Measurements from ENCODE around the gene SYAP1. TPM values are rescaled to one million over a fixed set of nuclear protein-coding genes. Genes with fewer than 3 reads are reported as not detected.

SYAP1 gene, protein sequence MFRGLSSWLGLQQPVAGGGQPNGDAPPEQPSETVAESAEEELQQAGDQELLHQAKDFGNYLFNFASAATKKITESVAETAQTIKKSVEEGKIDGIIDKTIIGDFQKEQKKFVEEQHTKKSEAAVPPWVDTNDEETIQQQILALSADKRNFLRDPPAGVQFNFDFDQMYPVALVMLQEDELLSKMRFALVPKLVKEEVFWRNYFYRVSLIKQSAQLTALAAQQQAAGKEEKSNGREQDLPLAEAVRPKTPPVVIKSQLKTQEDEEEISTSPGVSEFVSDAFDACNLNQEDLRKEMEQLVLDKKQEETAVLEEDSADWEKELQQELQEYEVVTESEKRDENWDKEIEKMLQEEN
- total RNA-seq: 10 to 100 TPM; 28.3 to 36.3 TPM
- polyA plus RNA-seq: 10 to 100 TPM; 13.2 to 13.5 TPM
- long read RNA-seq, donor 1, full-length matches to known transcripts: 175 of 209 reads
- long read RNA-seq, donor 1, partial matches to known transcripts: 11 of 209 reads
- long read RNA-seq, donor 1, other reads (novel, unspliced or antisense): 23 of 209 reads
- long read RNA-seq, donor 2, full-length matches to known transcripts: 23 of 29 reads
- long read RNA-seq, donor 2, partial matches to known transcripts: 4 of 29 reads
- long read RNA-seq, donor 2, other reads (novel, unspliced or antisense): 2 of 29 reads

DNA sequence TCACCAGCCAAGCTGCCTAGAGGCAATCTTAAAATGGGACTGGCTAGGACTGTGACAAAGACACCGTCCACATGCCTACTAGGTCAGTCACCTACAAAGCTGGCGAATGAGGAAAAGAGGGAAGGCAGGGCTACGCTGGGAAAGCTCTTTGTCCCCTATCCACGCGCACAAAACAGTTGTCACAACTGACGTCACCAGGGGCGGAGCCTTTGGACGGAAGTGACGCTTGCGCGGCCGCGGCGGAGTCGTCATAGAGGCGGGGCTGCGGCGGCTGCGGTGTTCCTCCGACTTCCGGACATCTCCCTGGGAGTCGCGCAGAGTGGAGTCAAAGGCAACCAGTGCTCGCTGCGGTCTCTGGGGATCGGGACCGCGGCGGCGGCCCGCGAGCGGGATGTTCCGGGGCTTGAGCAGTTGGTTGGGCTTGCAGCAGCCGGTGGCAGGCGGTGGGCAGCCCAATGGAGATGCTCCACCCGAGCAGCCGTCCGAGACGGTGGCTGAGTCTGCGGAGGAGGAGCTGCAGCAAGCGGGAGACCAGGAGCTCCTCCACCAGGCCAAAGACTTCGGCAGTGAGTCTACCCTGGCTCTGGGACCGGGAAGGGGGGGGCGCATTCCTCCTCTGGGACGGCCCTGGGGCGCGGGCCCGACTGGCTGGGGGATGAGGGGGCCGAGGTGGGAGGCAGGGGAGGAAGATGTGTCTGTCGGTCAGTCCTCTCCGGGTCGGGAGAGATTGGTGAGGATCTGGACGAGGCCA, at the start of gene SYAP1:
Gene SYAP1 (plus strand): TSS at position 279 of the 751 bp plus-strand sequence. CDS start 113 bp downstream, at position 392.
- ATAC-seq (ENCODE audit: low FRiP score) (peak; percentile 99), DNase-seq (peak; percentile 98 to 100)
- Histone ChIP-seq H3K9me3 (ENCODE audit: control insufficient read depth, low read length) (no peaks in the 10 kb centered on the region), H3K27me3 (ENCODE audit: control insufficient read depth in 1 of 2, insufficient read depth in 2 of 2, low read length in 1 of 2) (no peaks in the 10 kb centered on the region), H3K4me1 (ENCODE audit: control insufficient read depth in 1 of 2, insufficient read depth in 2 of 2, low read length in 2 of 2) (peaks cover 0 to 5% of the 10 kb centered on the region in 2 donors), H3K27ac (ENCODE audit: low read depth in 1 of 2, low read length in 2 of 2) (peak within 1 kb of the TSS; percentile 71 to 97), H3K4me3 (ENCODE audit: low read length in 2 of 2) (peak within 1 kb of the TSS; percentile 89 to 90), H3K36me3 (ENCODE audit: control insufficient read depth in 1 of 2, insufficient read depth in 2 of 2, low read length in 1 of 2) (no peaks in the 10 kb centered on the region)
- intact Hi-C loops (cut with DNase I): loop anchor here in 1 of 2 donors (2.0 to 10.0 kb wide), 2 partner anchors 67 to 1045 kb away; partner anchors contain the start of gene TXLNG
- 0 to 1% methylated on average over 53 to 54 of the region's 54 CpGs for WGBS, 2 donors

DNA sequence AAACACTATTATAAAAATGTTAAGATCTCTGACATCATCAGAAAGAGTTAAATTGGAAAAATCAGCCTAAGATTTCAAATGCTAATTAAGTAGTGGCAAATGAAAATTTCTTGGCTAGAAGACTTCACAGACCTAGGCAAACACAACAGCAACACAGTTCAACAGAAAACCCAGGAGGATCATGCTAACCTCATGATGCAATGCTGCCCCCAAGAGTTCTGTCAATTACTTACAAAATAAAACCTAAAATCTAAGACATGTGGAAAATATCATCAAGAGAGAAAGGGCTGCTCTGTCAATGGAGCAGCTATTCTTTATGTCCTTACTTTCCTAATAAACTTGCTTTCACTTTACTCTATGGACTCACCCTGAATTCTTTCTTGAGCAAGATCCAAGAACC, 48.4 kb upstream of the SYAP1 start:
- Histone ChIP-seq H3K27ac (ENCODE audit: low read depth in 1 of 2, low read length in 2 of 2) (no peak overlapping the region), H3K4me3 (ENCODE audit: low read length in 2 of 2) (no peak overlapping the region), H3K4me1 (ENCODE audit: control insufficient read depth in 1 of 2, insufficient read depth in 2 of 2, low read length in 2 of 2) (no peaks in the 10 kb centered on the region), H3K9me3 (ENCODE audit: control insufficient read depth, low read length) (no peaks in the 10 kb centered on the region), H3K27me3 (ENCODE audit: control insufficient read depth in 1 of 2, insufficient read depth in 2 of 2, low read length in 1 of 2) (no peaks in the 10 kb centered on the region), H3K36me3 (ENCODE audit: control insufficient read depth in 1 of 2, insufficient read depth in 2 of 2, low read length in 1 of 2) (no peaks in the 10 kb centered on the region)
- intact Hi-C loops (cut with DNase I): no loop called here
- ATAC-seq (ENCODE audit: low FRiP score) (no peak), DNase-seq (no peak)

- Histone ChIP-seq H3K4me3 (ENCODE audit: low read length in 2 of 2) (no peak overlapping the region), H3K4me1 (ENCODE audit: control insufficient read depth in 1 of 2, insufficient read depth in 2 of 2, low read length in 2 of 2) (no peaks in the 10 kb centered on the region), H3K36me3 (ENCODE audit: control insufficient read depth in 1 of 2, insufficient read depth in 2 of 2, low read length in 1 of 2) (peaks cover 0 to 5% of the 10 kb centered on the region in 2 donors), H3K9me3 (ENCODE audit: control insufficient read depth, low read length) (no peaks in the 10 kb centered on the region), H3K27ac (ENCODE audit: low read depth in 1 of 2, low read length in 2 of 2) (no peak overlapping the region), H3K27me3 (ENCODE audit: control insufficient read depth in 1 of 2, insufficient read depth in 2 of 2, low read length in 1 of 2) (no peaks in the 10 kb centered on the region)
- ATAC-seq (ENCODE audit: low FRiP score) (no peak), DNase-seq (no peak)
- intact Hi-C loops (cut with DNase I): no loop called here
- 79% methylated on average over 11 of the region's 11 CpGs for WGBS, 2 donors
Measured at GRCh38 chrX:16678689-16679088, 40.7 kb upstream of the SYAP1 start.

GRCh38 chrX:16683007-16683664, 36.3 kb upstream of the SYAP1 start:
- peaks cover 4 to 6% of the 10 kb centered on the region in 2 donors for H3K36me3 ChIP-seq (ENCODE audit: control insufficient read depth in 1 of 2, insufficient read depth in 2 of 2, low read length in 1 of 2)
- no peak overlapping the region for H3K27ac ChIP-seq (ENCODE audit: low read depth in 1 of 2, low read length in 2 of 2)
- H3K9me3 ChIP-seq (ENCODE audit: control insufficient read depth, low read length): no peaks in the 10 kb centered on the region
- no peak for ATAC-seq (ENCODE audit: low FRiP score)
- intact Hi-C loops (cut with DNase I): loop anchor here in 1 of 2 donors (10.0 kb wide), 1 partner anchor 248 kb away; no protein-coding TSS in a partner anchor
- no peaks in the 10 kb centered on the region for H3K4me1 ChIP-seq (ENCODE audit: control insufficient read depth in 1 of 2, insufficient read depth in 2 of 2, low read length in 2 of 2)
- H3K27me3 ChIP-seq (ENCODE audit: control insufficient read depth in 1 of 2, insufficient read depth in 2 of 2, low read length in 1 of 2): no peaks in the 10 kb centered on the region
- H3K4me3 ChIP-seq (ENCODE audit: low read length in 2 of 2): no peak overlapping the region
- no peak for DNase-seq
- 89 to 90% methylated on average over 7 of the region's 7 CpGs for WGBS, 2 donors

DNA sequence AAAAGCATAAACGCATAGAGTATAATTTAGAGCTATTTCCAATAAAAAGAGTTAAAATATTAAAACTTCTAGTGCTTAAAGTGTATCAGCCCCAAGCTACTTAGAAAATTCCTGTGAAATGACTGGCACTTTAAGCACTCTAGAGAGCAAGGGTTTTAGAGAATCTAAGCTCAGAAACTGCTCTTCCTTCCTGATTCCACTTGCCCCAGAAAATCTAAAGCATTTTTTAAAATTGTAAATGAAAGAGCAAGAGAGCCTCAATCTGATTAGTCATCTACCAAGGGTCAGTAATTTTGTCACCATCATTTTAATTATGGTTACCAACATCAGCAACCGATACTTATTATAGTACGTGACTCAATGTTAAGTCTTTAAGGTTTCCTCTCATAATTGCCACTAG, 31.9 kb upstream of the SYAP1 start:
- no peak overlapping the region for H3K27ac ChIP-seq (ENCODE audit: low read depth in 1 of 2, low read length in 2 of 2)
- H3K4me1 ChIP-seq (ENCODE audit: control insufficient read depth in 1 of 2, insufficient read depth in 2 of 2, low read length in 2 of 2): no peaks in the 10 kb centered on the region
- ATAC-seq (ENCODE audit: low FRiP score): no peak
- no peak overlapping the region for H3K4me3 ChIP-seq (ENCODE audit: low read length in 2 of 2)
- 89 to 94% methylated on average over 3 of the region's 3 CpGs for WGBS, 2 donors
- intact Hi-C loops (cut with DNase I): loop anchor here in 1 of 2 donors (10.0 kb wide), 1 partner anchor 253 kb away; no protein-coding TSS in a partner anchor
- no peaks in the 10 kb centered on the region for H3K9me3 ChIP-seq (ENCODE audit: control insufficient read depth, low read length)
- no peak for DNase-seq
- H3K36me3 ChIP-seq (ENCODE audit: control insufficient read depth in 1 of 2, insufficient read depth in 2 of 2, low read length in 1 of 2): peaks cover 4 to 6% of the 10 kb centered on the region in 2 donors
- H3K27me3 ChIP-seq (ENCODE audit: control insufficient read depth in 1 of 2, insufficient read depth in 2 of 2, low read length in 1 of 2): no peaks in the 10 kb centered on the region

DNA sequence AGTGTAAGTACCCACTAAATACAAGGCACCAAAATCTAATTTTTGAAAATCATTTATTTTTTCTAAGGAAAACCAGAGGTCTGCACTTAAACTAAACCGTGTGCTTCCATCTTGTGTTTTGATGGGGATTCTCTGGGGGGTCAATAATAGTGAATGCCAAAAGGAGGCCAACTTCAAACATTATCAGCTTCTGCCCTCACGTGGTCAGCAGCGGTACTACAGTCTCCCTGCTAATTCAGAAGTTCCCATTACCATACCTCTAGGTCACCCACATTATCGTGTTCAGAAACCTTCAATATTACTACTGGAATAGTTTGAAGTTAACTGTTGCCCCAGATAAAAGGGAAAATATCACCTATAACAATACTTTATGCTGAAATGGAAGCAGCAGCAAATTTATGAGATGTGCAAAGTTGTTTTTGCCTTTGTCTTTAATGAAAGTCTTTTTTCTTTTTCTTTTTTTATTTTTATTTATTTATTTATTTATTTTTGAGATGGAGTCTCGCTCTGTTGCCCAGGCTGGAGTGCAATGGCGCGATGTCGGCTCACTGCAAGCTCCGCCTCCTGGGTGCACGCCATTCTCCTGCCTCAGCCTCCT, 24.2 kb upstream of the SYAP1 start:
- Histone ChIP-seq H3K27ac (ENCODE audit: low read depth in 1 of 2, low read length in 2 of 2) (no peak overlapping the region), H3K4me1 (ENCODE audit: control insufficient read depth in 1 of 2, insufficient read depth in 2 of 2, low read length in 2 of 2) (no peaks in the 10 kb centered on the region), H3K9me3 (ENCODE audit: control insufficient read depth, low read length) (no peaks in the 10 kb centered on the region), H3K36me3 (ENCODE audit: control insufficient read depth in 1 of 2, insufficient read depth in 2 of 2, low read length in 1 of 2) (peaks cover 0 to 3% of the 10 kb centered on the region in 2 donors), H3K27me3 (ENCODE audit: control insufficient read depth in 1 of 2, insufficient read depth in 2 of 2, low read length in 1 of 2) (no peaks in the 10 kb centered on the region), H3K4me3 (ENCODE audit: low read length in 2 of 2) (no peak overlapping the region)
- 53 to 56% methylated on average over 10 of the region's 10 CpGs for WGBS, 2 donors
- ATAC-seq (ENCODE audit: low FRiP score) (peak; percentile 76), DNase-seq (peak; percentile 61 to 84)
- intact Hi-C loops (cut with DNase I): loop anchor here in 1 of 2 donors (10.0 kb wide), 1 partner anchor 580 kb away; no protein-coding TSS in a partner anchor

DNA sequence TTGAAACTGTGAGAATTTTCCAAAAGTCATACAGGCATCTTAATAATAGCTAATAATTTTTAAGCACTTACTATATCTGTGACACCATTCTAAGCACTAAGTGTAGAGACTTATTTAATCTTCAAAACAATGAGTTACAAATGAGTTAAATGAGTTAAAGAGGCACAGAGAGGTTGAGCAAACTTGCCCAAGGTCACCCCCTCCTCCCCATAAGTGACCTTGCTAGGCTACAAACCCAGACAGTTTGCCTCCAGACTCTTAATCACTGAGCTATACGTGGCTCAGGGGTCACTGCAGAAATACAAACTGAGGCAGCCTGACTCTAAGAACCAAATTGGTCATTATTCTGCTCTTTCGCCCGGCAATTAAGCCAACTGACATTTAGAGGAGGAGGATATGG, 22.5 kb upstream of the SYAP1 start:
- Histone ChIP-seq H3K36me3 (ENCODE audit: control insufficient read depth in 1 of 2, insufficient read depth in 2 of 2, low read length in 1 of 2) (peaks cover 0 to 3% of the 10 kb centered on the region in 2 donors), H3K9me3 (ENCODE audit: control insufficient read depth, low read length) (no peaks in the 10 kb centered on the region), H3K4me3 (ENCODE audit: low read length in 2 of 2) (no peak overlapping the region), H3K27me3 (ENCODE audit: control insufficient read depth in 1 of 2, insufficient read depth in 2 of 2, low read length in 1 of 2) (no peaks in the 10 kb centered on the region), H3K4me1 (ENCODE audit: control insufficient read depth in 1 of 2, insufficient read depth in 2 of 2, low read length in 2 of 2) (no peaks in the 10 kb centered on the region), H3K27ac (ENCODE audit: low read depth in 1 of 2, low read length in 2 of 2) (no peak overlapping the region)
- ATAC-seq (ENCODE audit: low FRiP score): no peak
- 75 to 83% methylated on average over 3 of the region's 3 CpGs for WGBS, 2 donors
- no peak for DNase-seq
- intact Hi-C loops (cut with DNase I): loop anchor here in 1 of 2 donors (10.0 kb wide), 1 partner anchor 582 kb away; no protein-coding TSS in a partner anchor

DNA sequence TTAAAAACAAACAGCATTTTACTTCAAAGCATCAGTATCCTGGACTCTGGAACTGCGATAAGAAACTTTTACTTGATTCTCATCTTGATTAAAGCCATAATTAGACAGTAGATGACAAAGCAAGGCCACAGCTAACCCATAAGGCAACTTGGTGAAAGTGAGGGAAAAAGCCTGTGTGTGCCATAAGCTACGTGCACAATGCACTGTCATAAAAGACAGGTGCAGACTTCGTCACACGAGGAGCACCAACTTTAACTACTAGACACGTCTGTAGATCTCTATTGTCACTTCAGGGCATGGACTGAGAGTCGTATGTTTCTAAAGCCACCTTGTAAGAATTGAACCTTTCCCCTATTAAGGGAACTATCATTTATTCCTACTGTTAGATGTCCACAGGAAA, 20.0 kb upstream of the SYAP1 start:
- DNase-seq (no peak), ATAC-seq (ENCODE audit: low FRiP score) (no peak)
- Histone ChIP-seq H3K4me1 (ENCODE audit: control insufficient read depth in 1 of 2, insufficient read depth in 2 of 2, low read length in 2 of 2) (no peaks in the 10 kb centered on the region), H3K4me3 (ENCODE audit: low read length in 2 of 2) (no peak overlapping the region), H3K9me3 (ENCODE audit: control insufficient read depth, low read length) (no peaks in the 10 kb centered on the region), H3K36me3 (ENCODE audit: control insufficient read depth in 1 of 2, insufficient read depth in 2 of 2, low read length in 1 of 2) (peaks cover 0 to 3% of the 10 kb centered on the region in 2 donors), H3K27ac (ENCODE audit: low read depth in 1 of 2, low read length in 2 of 2) (no peak overlapping the region), H3K27me3 (ENCODE audit: control insufficient read depth in 1 of 2, insufficient read depth in 2 of 2, low read length in 1 of 2) (no peaks in the 10 kb centered on the region)
- 87 to 88% methylated on average over 6 of the region's 6 CpGs for WGBS, 2 donors
- intact Hi-C loops (cut with DNase I): loop anchor here in 1 of 2 donors (10.0 kb wide), 1 partner anchor 585 kb away; no protein-coding TSS in a partner anchor
